ENCODE results near the gene TP53AIP1.

Gene TP53AIP1

DNA sequence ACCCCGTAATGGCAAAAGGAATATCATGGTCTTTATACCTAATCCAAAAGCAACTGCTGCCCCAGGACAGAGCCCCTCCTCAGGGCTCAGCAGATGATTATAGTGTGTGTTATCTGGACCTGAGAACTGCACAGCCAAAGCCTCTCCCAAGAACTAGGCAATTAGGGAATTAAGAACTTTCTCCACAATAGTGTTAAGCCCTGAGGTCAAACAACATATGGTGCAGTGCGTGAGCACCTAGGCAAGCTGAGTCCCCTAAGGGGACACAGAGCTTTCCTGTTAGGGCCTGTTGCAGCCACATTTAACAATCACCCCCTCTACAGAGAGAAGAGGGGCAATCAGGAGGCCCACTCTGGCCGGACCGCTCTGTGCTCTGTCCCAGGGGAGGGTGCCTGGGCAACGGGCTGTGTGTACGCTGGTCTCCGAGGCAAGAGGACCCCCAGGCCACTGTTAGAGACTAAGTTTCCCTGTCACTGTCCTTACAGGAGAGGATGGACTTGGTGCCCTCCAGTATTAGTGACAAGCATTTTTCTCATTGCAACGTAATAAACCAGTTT, 52.9 kb downstream of the TP53AIP1 start:
- H3K4me3 ChIP-seq (ENCODE audit: extremely low read depth, insufficient read depth, low read length, poor library complexity, severe bottlenecking): peak overlapping the region; percentile 41
- 19 to 47% methylated on average over 3 to 6 of the region's 8 CpGs for WGBS, 2 experiments (ENCODE audit: insufficient coverage in 2 of 2)

DNA sequence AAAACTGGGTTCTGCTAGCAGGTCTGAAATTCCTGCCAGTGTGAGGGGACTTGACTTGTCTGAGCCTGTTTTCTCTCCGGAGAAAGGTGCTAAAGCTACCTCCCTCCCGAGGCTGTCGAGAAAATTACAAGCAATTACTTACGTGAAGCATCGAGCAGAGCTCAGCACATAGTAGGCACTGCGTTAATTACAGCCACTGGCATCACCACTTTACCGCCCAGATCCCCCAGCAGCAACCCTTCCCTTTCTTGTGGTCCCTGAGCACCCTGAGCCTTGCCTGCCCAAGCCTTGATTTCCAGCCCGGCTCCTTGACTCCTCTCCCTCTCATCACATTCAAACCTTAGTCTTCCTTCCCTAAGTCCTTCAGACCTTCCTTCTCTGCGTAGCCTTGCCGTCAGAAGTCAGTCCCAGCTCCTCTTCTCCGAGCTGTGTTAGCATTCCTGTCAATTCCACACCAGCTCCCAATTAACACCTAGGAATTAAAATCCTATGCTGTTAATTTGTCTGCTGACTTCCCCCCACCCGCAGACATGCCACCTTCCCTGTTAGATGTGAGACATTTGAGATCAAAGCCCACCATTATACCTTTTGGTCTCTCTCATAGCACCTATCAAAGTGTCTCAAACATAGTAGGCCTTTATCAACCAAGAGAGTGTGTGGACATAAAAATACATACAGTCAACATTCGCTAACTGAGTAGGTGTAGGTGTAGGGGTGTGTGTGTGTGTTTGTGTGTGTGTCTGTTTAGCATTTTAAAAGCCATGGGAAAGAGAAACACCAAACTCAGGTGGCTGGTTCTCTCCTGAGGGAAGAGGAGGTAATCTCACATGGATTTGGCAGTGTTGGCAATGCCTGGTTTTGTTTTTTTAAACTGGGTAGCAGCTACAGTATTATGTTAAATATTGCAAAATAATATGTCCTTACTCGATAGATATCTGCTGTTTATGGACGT, 54.4 kb downstream of the TP53AIP1 start:
- Histone ChIP-seq H3K9me3 (ENCODE audit: control insufficient read depth, low read length) (no peaks in the 10 kb centered on the region), H3K4me1 (ENCODE audit: control insufficient read depth, insufficient read depth, low read length, poor library complexity, severe bottlenecking) (peaks cover 8% of the 10 kb centered on the region), H3K27ac (ENCODE audit: low read depth, low read length, severe bottlenecking) (no peak overlapping the region), H3K4me3 (ENCODE audit: extremely low read depth, insufficient read depth, low read length, poor library complexity, severe bottlenecking) (no peak overlapping the region), H3K36me3 (ENCODE audit: control insufficient read depth, insufficient read depth, low read length) (no peaks in the 10 kb centered on the region)
- WGBS, 2 experiments (ENCODE audit: insufficient coverage in 2 of 2): 14 to 16% methylated on average over 12 of the region's 15 CpGs

More for the DNA sequence above, 52.9 kb downstream of the TP53AIP1 start:
- Histone ChIP-seq H3K27ac (ENCODE audit: low read depth, low read length, severe bottlenecking) (no peak overlapping the region), H3K36me3 (ENCODE audit: control insufficient read depth, insufficient read depth, low read length) (no peaks in the 10 kb centered on the region), H3K9me3 (ENCODE audit: control insufficient read depth, low read length) (no peaks in the 10 kb centered on the region), H3K4me1 (ENCODE audit: control insufficient read depth, insufficient read depth, low read length, poor library complexity, severe bottlenecking) (peaks cover 8% of the 10 kb centered on the region)

DNA sequence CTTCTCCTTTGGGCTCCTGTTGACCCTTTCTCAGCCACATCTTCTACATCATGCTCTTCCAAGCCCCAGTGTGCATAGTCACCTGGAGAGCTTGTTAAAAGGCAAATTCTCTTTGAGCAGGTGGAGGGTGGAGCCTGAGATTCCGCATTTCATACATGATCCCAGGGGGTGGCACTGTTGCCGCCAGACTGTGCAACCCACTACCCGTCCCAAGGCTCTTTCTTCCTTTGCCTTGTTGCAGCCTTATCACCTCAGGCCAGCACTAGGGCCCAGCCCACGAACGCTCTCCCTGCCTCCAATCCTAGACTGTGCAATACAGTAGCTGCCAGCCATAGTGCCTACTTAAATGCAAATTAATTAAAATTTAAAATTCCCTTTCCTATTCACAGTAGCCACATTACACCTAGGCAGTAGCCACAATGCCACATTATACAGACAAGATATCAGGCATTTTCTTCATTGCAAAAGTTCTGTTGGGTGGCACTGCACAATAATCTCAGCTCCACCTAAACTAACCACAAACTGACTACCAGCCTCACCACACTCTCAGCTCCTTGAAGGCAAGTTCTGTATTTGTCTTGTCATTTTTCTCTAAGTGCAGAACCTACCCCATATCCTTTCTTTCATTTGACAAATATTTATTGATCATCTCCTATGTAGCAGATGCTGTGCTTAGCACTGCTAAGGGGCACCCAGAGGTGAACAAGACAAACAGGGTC, 56.1 kb downstream of the TP53AIP1 start:
- no peaks in the 10 kb centered on the region for H3K36me3 ChIP-seq (ENCODE audit: control insufficient read depth, insufficient read depth, low read length)
- no peak overlapping the region for H3K27ac ChIP-seq (ENCODE audit: low read depth, low read length, severe bottlenecking)
- 39 to 51% methylated on average over 5 of the region's 5 CpGs for WGBS, 2 experiments (ENCODE audit: insufficient coverage in 2 of 2)
- H3K9me3 ChIP-seq (ENCODE audit: control insufficient read depth, low read length): no peaks in the 10 kb centered on the region
- no peak overlapping the region for H3K4me3 ChIP-seq (ENCODE audit: extremely low read depth, insufficient read depth, low read length, poor library complexity, severe bottlenecking)
- H3K4me1 ChIP-seq (ENCODE audit: control insufficient read depth, insufficient read depth, low read length, poor library complexity, severe bottlenecking): peaks cover 17% of the 10 kb centered on the region

Measured in mesodermal cell (in vitro differentiated cells).